Activated CD4-positive, alpha-beta T cell treated with anti-CD3 and anti-CD28 coated beads, Interleukin-2, amount 10 ng/mL, durations not matched to agents 24 days and 14 days (primary cell): ENCODE data around the gene UNC93B1. TPM values are rescaled to one million over a fixed set of nuclear protein-coding genes. Genes with fewer than 3 reads are reported as not detected.

ENCODE experiments used
- DNase-seq: peaks from one replicate; pipeline ENCODE4 v3.0.0; 2022
- H3K27ac Mint-ChIP-seq: one replicate; pipeline ENCODE4 v1.8.0; 2022; ENCODE audit warnings: mild to moderate bottlenecking, mixed read lengths
- H3K27me3 Mint-ChIP-seq: one replicate; pipeline ENCODE4 v1.8.0; 2022; ENCODE audit warnings: mixed read lengths
- H3K36me3 Mint-ChIP-seq: one replicate; pipeline ENCODE4 v1.8.0; 2022; ENCODE audit warnings: low read depth, mild to moderate bottlenecking, mixed read lengths
- H3K4me1 Mint-ChIP-seq: one replicate; pipeline ENCODE4 v1.8.0; 2021; ENCODE audit warnings: mixed read lengths
- H3K4me3 Mint-ChIP-seq: one replicate; pipeline ENCODE4 v1.8.0; 2022; ENCODE audit warnings: mild to moderate bottlenecking, moderate library complexity, mixed read lengths
- H3K9me3 Mint-ChIP-seq: one replicate; pipeline ENCODE4 v1.8.0; 2021; ENCODE audit warnings: mixed read lengths
- intact Hi-C: fragments of 100-400 bp; cut with micrococcal nuclease; formaldehyde crosslinking; loops from one replicate; pipeline ENCODE4 v1.15.1; 2023
- total RNA-seq: library from RNA; stranded (reverse); gene quantifications from 2 replicates; pipeline ENCODE4 v1.2.3, GENCODE V29; 2022

Gene UNC93B1
- total RNA-seq, 1 donor from 2014 or later: 15.6 TPM

- DNase-seq: no peak
- Mint-ChIP-seq H3K27me3 (no peaks in the 10 kb centered on the region), H3K36me3 (no peaks in the 10 kb centered on the region), H3K9me3 (no peaks in the 10 kb centered on the region), H3K27ac (no peak overlapping the region), H3K4me1 (peaks cover 5% of the 10 kb centered on the region), H3K4me3 (no peak overlapping the region)
- intact Hi-C loops: no loop called here
Measured at GRCh38 chr11:68012843-68013610, 9.1 kb upstream of the UNC93B1 start.

GRCh38 chr11:68012044-68012842, 8.3 kb upstream of the UNC93B1 start:
- no peak overlapping the region for H3K27ac Mint-ChIP-seq
- intact Hi-C loops: no loop called here
- no peak overlapping the region for H3K4me3 Mint-ChIP-seq
- no peaks in the 10 kb centered on the region for H3K36me3 Mint-ChIP-seq
- peaks cover 5% of the 10 kb centered on the region for H3K4me1 Mint-ChIP-seq
- DNase-seq: no peak
- no peaks in the 10 kb centered on the region for H3K27me3 Mint-ChIP-seq
- H3K9me3 Mint-ChIP-seq: no peaks in the 10 kb centered on the region

GRCh38 chr11:68011051-68011943, 7.4 kb upstream of the UNC93B1 start:
- no peak overlapping the region for H3K4me3 Mint-ChIP-seq
- no peak overlapping the region for H3K27ac Mint-ChIP-seq
- no peaks in the 10 kb centered on the region for H3K9me3 Mint-ChIP-seq
- no peaks in the 10 kb centered on the region for H3K36me3 Mint-ChIP-seq
- H3K4me1 Mint-ChIP-seq: peaks cover 5% of the 10 kb centered on the region
- intact Hi-C loops: no loop called here
- H3K27me3 Mint-ChIP-seq: no peaks in the 10 kb centered on the region
- no peak for DNase-seq

- intact Hi-C loops: no loop called here
- H3K9me3 Mint-ChIP-seq: no peaks in the 10 kb centered on the region
- H3K27me3 Mint-ChIP-seq: no peaks in the 10 kb centered on the region
- H3K4me1 Mint-ChIP-seq: peaks cover 5% of the 10 kb centered on the region
- DNase-seq: no peak
- H3K27ac Mint-ChIP-seq: no peak within 1 kb of the TSS
- no peaks in the 10 kb centered on the region for H3K36me3 Mint-ChIP-seq
- H3K4me3 Mint-ChIP-seq: no peak within 1 kb of the TSS
Measured at GRCh38 chr11:68010090-68011041, 6.5 kb upstream of the UNC93B1 start, which contains the start of gene ALDH3B1. Gene ALDH3B1, plus strand, starts transcription at chr11:68010327. Its CDS starts 4,971 bp downstream, at chr11:68015298.

GRCh38 chr11:68009391-68010089, 5.6 kb upstream of the UNC93B1 start:
- Mint-ChIP-seq H3K4me3 (no peak overlapping the region), H3K9me3 (no peaks in the 10 kb centered on the region), H3K27ac (no peak overlapping the region), H3K36me3 (no peaks in the 10 kb centered on the region), H3K4me1 (peaks cover 10% of the 10 kb centered on the region), H3K27me3 (peaks cover 2% of the 10 kb centered on the region)
- intact Hi-C loops: loop anchor here (5.0 kb wide), 1 partner anchor 198 kb away; no protein-coding TSS in a partner anchor
- no peak for DNase-seq

GRCh38 chr11:68008381-68009337, 4.8 kb upstream of the UNC93B1 start:
- H3K4me1 Mint-ChIP-seq: peaks cover 13% of the 10 kb centered on the region
- no peak overlapping the region for H3K27ac Mint-ChIP-seq
- no peaks in the 10 kb centered on the region for H3K9me3 Mint-ChIP-seq
- no peak for DNase-seq
- H3K27me3 Mint-ChIP-seq: peaks cover 2% of the 10 kb centered on the region
- intact Hi-C loops: loop anchor here (5.0 kb wide), 1 partner anchor 199 kb away; no protein-coding TSS in a partner anchor
- no peak overlapping the region for H3K4me3 Mint-ChIP-seq
- H3K36me3 Mint-ChIP-seq: no peaks in the 10 kb centered on the region

GRCh38 chr11:68007498-68008380, 3.8 kb upstream of the UNC93B1 start:
- Mint-ChIP-seq H3K27ac (no peak overlapping the region), H3K36me3 (no peaks in the 10 kb centered on the region), H3K4me3 (no peak overlapping the region), H3K9me3 (no peaks in the 10 kb centered on the region), H3K4me1 (peaks cover 16% of the 10 kb centered on the region), H3K27me3 (peaks cover 2% of the 10 kb centered on the region)
- intact Hi-C loops: loop anchor here (5.0 kb wide), 1 partner anchor 200 kb away; no protein-coding TSS in a partner anchor
- DNase-seq: no peak

GRCh38 chr11:68006606-68007166, 2.8 kb upstream of the UNC93B1 start:
- intact Hi-C loops: loop anchor here (5.0 kb wide), 1 partner anchor 201 kb away; no protein-coding TSS in a partner anchor
- H3K4me3 Mint-ChIP-seq: no peak overlapping the region
- peaks cover 2% of the 10 kb centered on the region for H3K27me3 Mint-ChIP-seq

GRCh38 chr11:68004551-68005335, 846 bp upstream of the UNC93B1 start:
- Mint-ChIP-seq H3K4me1 (peaks cover 22% of the 10 kb centered on the region), H3K27ac (peak overlapping the region; percentile 87), H3K36me3 (peaks cover 3% of the 10 kb centered on the region), H3K27me3 (peaks cover 2% of the 10 kb centered on the region), H3K4me3 (peak overlapping the region; percentile 89), H3K9me3 (no peaks in the 10 kb centered on the region)
- intact Hi-C loops: loop anchor here (1.0 to 5.0 kb wide), 2 partner anchors 26 to 203 kb away; partner anchors contain the start of gene NDUFS8
- DNase-seq: no peak

More at GRCh38 chr11:68006606-68007166, 2.8 kb upstream of the UNC93B1 start:
- Mint-ChIP-seq H3K27ac (no peak overlapping the region), H3K36me3 (peaks cover 3% of the 10 kb centered on the region), H3K4me1 (peaks cover 22% of the 10 kb centered on the region), H3K9me3 (no peaks in the 10 kb centered on the region)
- DNase-seq: no peak
